Astrocyte (in vitro differentiated cells and primary cell): ENCODE measurements around the gene PIMREG.

ENCODE experiments used
- EZH2 ChIP-seq: IDR thresholded peaks from 2 replicates; pipeline ENCODE4 v1.6.1; 2012; ENCODE audit warnings: mild to moderate bottlenecking, low read length, inconsistent platforms; ENCODE audit not compliant: insufficient read depth
- TF ChIP-seq, protein P1 (sequence below): IDR thresholded peaks from 2 replicates; pipeline ENCODE4 v1.5.1; 2011; ENCODE audit warnings: low read depth, mild to moderate bottlenecking, inconsistent platforms, low read length, moderate library complexity; ENCODE audit not compliant: insufficient read depth

- TF ChIP-seq, protein P1, sequence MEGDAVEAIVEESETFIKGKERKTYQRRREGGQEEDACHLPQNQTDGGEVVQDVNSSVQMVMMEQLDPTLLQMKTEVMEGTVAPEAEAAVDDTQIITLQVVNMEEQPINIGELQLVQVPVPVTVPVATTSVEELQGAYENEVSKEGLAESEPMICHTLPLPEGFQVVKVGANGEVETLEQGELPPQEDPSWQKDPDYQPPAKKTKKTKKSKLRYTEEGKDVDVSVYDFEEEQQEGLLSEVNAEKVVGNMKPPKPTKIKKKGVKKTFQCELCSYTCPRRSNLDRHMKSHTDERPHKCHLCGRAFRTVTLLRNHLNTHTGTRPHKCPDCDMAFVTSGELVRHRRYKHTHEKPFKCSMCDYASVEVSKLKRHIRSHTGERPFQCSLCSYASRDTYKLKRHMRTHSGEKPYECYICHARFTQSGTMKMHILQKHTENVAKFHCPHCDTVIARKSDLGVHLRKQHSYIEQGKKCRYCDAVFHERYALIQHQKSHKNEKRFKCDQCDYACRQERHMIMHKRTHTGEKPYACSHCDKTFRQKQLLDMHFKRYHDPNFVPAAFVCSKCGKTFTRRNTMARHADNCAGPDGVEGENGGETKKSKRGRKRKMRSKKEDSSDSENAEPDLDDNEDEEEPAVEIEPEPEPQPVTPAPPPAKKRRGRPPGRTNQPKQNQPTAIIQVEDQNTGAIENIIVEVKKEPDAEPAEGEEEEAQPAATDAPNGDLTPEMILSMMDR, result no peak
- no peak for TF ChIP-seq EZH2
Observed at GRCh38 chr17:6456321-6456720, 12.1 kb downstream of the PIMREG start.
